ENCODE measurements around the gene FAM98C.

GRCh38 chr19:38451036-38451435 is 48.1 kb downstream of the FAM98C start:
- TF ChIP-seq CTCF (IDR thresholded peaks at IDR 0.05; ENCODE audit: low read depth, low read length) (no peak), EZH2phosphoT487 (IDR thresholded peaks at IDR 0.05; ENCODE audit: low read depth) (no peak)

Measured in OCI-LY3 (cell line).